GM19193 (cell line): ENCODE results near the gene MESP1.

Source experiments
- POLR2A ChIP-seq: IDR thresholded peaks from 4 replicates; pipeline ENCODE4 v1.6.1; 2011; ENCODE audit not compliant: insufficient read depth, insufficient read length; ENCODE audit errors: extremely low read depth

MESP1 gene

DNA sequence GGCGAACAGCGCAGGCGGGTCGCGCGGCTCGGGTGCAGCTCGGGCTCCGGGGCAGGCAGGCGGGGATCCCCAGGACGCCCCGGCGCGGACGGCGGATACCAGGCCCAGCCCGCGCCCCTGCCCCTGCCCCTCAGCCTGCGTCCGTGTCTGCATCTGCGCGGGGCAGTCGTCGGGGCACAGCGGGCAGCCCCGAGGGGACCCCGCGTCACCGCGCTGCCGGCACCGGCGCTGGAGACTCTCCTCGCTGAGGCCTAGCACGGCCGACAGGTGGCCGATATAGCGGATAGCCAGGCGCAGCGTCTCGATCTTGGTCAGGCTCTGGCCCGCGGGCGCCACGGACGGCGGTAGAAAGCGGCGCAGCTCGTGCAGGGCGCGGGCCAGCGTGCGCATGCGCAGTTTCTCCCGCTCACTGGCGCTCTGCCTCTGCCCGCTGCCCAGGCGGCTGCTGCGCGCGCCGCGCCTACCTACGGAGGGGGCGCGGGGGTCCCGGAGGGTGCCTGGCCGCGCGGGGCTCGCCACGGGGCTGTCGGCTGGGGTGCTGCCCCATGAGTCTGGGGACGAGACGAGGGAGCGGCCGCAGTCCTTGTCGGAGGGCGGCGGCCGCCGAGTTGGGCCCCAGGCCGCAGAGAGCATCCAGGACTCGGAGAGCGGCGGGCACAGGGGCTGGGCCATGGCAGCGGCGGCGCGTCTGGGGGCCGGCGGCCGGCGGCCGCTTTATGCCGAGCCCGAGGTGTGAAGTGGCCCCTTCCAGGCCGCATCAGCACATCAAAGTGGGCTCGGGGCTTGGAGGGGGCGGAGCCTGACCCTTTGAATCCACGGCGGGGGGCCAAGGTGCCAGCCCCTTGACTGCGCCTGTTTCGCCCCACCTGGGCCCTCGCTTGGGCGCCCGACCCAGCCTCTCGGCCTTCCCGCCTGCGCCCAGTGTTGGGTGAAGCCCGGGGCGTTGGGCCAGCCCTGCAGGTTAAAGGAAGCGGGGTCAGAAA lies at the start of gene MESP1:
Gene MESP1, minus strand, starts transcription at position 690 of the 983 bp plus-strand sequence. Its CDS starts 18 bp downstream, at position 672.
- peak; percentile 38 for TF ChIP-seq POLR2A

DNA sequence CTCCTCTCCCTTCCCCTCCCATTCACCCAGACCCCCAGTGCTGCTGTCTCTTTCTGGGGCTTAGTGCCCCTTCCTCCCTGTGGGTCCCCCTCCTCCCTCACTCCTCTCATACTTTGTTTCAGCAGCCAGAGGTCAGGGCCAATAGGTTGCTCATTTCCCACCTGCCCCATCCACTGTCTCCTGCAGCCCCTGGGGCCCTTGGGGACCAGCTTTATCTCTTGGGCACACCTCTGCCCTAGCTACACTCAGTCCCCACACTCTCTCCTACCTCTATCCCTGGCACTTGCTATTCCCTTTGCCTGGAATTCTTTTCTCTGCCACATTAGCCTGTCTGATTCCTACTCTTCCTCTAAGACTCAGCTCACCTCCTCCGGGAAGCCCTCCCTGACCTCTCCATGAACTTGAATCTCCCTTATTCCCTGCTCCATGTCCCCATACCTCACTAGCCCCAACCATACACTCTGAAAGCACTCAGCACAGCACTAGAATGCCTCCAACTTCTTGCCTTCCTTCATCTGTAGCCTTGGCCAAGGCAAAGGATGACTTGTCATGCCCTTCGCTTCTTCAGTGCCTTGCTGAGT lies 49.0 kb upstream of the MESP1 start:
- no peak for TF ChIP-seq POLR2A

DNA sequence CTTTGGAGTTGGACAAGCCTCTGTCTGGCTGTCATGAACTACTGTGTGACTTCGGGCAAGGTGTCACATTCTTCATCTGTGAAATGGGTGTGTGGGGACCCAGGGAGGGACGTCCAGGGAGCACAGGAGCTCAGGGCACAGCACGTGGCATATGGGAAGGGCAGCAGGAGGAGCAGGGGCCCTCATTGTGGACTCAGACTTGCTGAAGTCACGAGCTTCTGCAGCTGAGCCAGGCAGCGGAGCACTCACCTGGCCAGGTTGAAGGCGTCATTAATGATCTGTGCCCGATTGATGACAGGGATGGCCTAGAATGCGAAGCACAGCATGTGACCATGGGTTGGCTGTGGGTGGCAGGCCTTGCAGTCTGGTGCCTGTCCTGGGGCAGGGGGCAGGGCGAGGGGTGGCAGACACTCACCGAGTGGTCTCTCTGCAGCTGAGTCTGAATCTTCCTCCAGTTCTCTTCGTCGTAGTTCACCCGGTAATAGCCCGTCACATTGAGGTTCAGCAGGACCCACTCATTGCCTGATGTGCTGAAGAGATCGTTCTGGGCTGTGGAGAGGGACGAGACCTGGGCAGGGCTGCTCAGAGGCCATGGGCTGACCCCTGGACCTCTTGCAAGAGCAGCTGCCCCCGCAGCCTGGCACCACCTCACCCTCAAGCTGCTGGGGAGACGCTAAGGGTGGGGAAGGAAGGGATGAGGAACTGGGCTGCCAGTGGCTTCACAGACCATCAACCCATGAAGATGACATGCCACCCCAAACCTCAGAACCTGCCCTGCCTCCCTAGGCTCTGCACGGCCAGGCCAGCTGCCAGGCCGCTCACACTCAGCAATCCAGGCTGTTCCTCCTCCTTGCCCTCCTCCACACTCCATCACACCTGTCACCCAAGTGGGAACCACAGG lies 48.2 kb upstream of the MESP1 start:
- no peak for TF ChIP-seq POLR2A

DNA sequence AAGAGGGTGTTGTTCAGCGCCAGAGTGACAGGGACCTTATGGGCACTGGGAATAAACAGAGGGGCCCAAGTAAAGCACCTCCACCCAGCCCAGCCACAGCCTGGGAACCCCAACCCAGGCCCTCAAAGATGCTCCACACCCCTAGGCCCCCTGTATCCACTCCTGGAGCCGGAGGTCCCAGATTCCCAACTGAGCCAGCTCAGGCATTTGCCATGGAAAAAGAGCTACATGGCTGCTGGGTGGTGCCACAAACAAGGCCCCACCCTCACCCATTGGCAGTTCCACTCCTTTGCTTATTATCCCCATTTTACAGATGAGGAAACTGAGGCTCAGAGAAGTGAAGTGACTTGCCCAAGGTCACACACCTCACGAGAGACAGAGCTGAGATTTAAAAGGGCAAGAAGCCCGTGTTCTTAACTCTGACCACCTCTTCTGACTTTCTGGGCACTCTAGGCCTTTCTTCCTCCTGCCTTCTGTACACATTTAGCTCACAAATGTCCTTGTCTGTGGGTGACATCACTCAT lies 46.7 kb upstream of the MESP1 start:
- no peak for TF ChIP-seq POLR2A

GRCh38 chr15:89795996-89796395 lies 44.9 kb upstream of the MESP1 start:
- TF ChIP-seq POLR2A: no peak

DNA sequence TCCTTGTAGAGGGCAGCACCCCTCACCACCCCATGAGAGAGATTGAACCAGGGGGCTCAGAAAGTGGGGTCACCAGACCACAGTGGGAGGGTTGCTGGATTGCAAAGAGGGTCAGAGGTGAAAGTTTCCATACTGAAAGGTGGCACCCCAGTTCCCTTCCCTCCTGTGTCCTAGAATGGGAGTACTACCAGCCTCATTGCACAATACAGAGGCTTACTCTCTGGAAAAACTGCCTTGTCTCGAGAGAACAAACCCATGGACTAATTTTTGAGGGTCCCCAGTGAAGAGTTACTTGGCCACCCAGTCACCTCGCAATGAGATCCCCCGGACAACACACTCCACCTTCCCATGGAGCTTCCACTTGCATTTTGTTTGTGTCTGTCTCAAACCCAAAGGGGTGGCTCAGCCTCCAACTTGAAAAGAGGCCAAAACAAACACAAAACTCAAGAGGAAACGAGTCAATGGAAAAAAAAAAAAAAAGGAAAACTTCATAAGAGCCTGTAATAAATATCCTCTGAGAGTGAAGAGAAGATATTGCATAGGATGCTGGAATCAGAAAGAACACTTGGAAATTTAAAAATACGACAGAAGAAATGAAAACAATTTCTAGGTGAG lies 43.7 kb upstream of the MESP1 start:
- TF ChIP-seq POLR2A: no peak

DNA sequence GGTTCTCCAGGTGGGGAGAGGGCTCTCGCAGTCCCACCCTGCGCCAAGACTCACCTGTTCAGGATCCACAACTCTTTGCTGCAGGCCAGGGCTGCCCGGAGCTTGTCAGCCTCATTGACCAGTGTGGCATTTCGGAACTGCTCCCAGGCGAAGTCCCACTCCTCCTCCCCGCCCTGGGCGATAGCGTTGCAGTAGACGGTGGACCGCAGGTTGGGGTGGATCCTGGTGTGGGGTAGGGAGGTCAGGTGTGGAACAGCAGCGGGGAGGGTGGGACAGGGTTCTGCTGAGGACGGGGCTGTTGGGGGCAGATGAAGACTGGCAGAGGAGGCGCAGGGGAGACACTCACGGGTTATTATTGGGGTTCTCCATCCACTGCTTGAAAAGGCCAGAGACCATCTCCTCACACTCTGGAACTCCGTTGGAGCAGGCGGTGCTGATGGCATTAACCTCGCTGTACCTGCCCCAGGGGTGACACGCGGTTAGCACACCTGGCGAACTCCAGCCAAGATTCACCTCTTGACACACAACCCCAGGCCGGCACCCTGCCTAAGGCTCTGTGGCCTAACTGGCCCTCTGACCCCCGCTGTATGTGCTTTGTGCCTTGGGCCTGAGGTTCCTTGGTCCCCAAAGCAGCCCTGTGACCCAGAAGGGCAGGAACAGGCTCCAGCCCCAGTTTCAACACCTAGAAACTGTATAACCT lies 41.2 kb upstream of the MESP1 start:
- TF ChIP-seq POLR2A: no peak

DNA sequence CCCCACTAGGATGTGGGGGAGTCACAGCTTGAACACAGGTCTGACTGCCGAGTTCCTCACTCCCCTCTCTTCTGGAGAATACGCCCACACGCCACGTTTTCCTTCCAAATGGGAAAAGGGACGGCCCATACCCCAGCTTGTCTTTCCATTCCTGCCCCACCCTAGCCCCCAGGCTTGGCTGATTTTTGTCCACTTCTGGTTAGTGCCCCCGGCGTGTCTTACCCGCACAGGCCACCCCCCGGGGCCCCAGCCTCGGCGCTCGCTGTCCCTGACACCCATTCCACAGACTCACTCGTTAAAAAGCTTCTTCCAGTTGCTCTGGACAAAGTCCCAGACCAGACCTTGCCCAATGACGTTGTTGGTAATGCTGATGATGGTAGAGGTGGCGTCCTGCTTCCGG lies 39.6 kb upstream of the MESP1 start:
- TF ChIP-seq POLR2A: no peak

DNA sequence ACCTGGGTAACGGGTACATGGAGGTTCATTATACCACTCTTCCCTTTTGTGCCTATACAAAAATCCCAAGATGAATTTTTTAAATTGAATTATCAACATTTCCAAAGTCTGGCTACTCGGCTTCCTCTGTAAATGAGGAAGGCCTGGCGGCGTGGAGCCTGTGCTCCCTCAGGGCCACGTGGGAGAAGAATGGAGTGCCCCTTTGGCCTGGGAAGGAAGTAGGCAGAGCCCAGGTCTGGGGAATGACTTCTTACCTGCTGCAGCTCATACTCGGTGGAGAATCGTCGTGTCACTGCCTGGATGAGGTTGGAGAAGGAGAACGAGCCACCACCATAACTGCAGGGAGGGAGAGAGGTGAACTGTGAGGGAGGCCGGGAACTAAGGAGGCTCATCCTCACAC lies 39.2 kb upstream of the MESP1 start:
- no peak for TF ChIP-seq POLR2A

DNA sequence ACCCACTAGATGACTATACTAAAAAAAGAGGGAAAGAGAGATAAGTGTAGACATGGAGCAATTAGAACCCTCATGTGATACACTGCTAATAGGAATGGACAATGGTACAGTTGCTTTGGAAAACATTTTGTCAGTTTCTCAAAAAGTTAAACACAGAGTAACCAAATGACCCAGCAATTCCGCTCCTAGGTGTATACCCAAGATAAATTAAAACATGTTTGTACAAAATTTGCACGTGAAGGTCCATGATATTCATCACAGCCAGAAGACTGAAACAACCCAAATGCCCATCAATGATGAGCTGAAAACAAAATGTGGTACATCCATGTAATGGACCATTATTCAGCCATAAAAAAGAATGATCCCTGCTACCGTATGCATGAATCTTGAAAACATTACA lies 36.9 kb upstream of the MESP1 start:
- no peak for TF ChIP-seq POLR2A

GRCh38 chr15:89785774-89786140 lies 34.7 kb upstream of the MESP1 start:
- no peak for TF ChIP-seq POLR2A

- TF ChIP-seq POLR2A: no peak
Observed at GRCh38 chr15:89785064-89785773, 34.2 kb upstream of the MESP1 start.

DNA sequence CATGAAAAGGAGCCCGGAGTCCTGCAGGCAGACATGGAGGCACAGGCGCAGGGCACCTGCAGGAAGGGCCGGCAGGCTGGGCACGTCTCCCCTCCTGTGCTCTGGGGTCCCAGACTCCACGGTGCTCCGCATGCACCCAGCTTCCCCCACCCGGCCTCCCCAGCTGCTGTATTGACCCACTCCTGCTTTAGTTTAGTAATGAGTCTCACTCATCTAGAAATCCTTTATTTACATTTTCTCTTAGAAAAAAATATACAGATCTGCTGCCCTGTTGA lies 33.6 kb upstream of the MESP1 start:
- no peak for TF ChIP-seq POLR2A
